Naive thymus-derived CD8-positive, alpha-beta T cell (primary cell): ENCODE measurements around the gene HDAC9. TPM values are rescaled to one million over a fixed set of nuclear protein-coding genes. Genes with fewer than 3 reads are reported as not detected.
"Not testable (repeated sequence)": the region's sequence is repeated elsewhere in the genome, so short reads cannot be mapped to it uniquely, and the experiment has no call there.

Experiments
- ATAC-seq, 2 donors: fragments of 150-1000 bp; cut with Tn5 transposase in 1 of 2; sonication (Bioruptor Pico), chemical (Tn5 transposase) in 1 of 2; 1 replicate in 1 of 2; 2 replicates in 1 of 2; pipeline ENCODE4 v1.10.0; 2021; ENCODE audit warnings: mild to moderate bottlenecking in 2 of 2, moderate library complexity in 2 of 2
- POLR2A ChIA-PET: fragments of 350-600 bp; sonication (Branson Sonifier 250); formaldehyde crosslinking; loops from one replicate; lab custom pipeline; 2021; ENCODE audit warnings: antibody characterized with exemption; lab: Charles Lee
- DNase-seq, 10 donors: peaks; one replicate each; pipeline versions ENCODE4 v3.0.0 to v3.0.0-alpha.2; 2020 to 2022
- H3K27ac Mint-ChIP-seq, 10 donors: one replicate each; pipeline ENCODE4 v1.8.0; 2020 to 2022; ENCODE audit warnings: mild to moderate bottlenecking in 10 of 10, mixed read lengths in 10 of 10, moderate library complexity in 4 of 10, inconsistent platforms in 1 of 10
- H3K27me3 Mint-ChIP-seq, 5 donors: one replicate each; pipeline ENCODE4 v1.8.0; 2021 to 2022; ENCODE audit warnings: mixed read lengths in 5 of 5
- H3K36me3 Mint-ChIP-seq, 3 donors: one replicate each; pipeline ENCODE4 v1.8.0; 2020 to 2022; ENCODE audit warnings: mixed read lengths in 3 of 3, mild to moderate bottlenecking in 2 of 3, inconsistent platforms in 1 of 3
- H3K4me1 Mint-ChIP-seq, 4 donors: one replicate each; pipeline ENCODE4 v1.8.0; 2021 to 2022; ENCODE audit warnings: mixed read lengths in 4 of 4
- H3K4me3 Mint-ChIP-seq, 10 donors: one replicate each; pipeline ENCODE4 v1.8.0; 2020 to 2022; ENCODE audit warnings: mild to moderate bottlenecking in 10 of 10, mixed read lengths in 10 of 10, moderate library complexity in 6 of 10, inconsistent platforms in 1 of 10
- H3K9me3 Mint-ChIP-seq, 9 donors: one replicate each; pipeline ENCODE4 v1.8.0; 2020 to 2022; ENCODE audit warnings: mixed read lengths in 9 of 9, mild to moderate bottlenecking in 3 of 9, inconsistent platforms in 1 of 9, moderate library complexity in 1 of 9
- polyA plus RNA-seq, 3 donors: library from polyadenylated mRNA; unstranded; fragments of 300-500 nt; fragmentation: Illumina TruSeq; gene quantifications; one replicate each; pipeline ENCODE4 v1.2.3, GENCODE V29; 2021
- total RNA-seq, 8 experiments: library from RNA in 2 of 8; stranded (reverse) in 2 of 8; gene quantifications; one replicate each; pipeline ENCODE4 v1.2.3 and lab custom pipeline; 2021 to 2026

HDAC9 gene
- total and polyA plus RNA-seq, 5 experiments from 2014 or later, result 0.03 to 3.1 (median 2.0) TPM

DNA sequence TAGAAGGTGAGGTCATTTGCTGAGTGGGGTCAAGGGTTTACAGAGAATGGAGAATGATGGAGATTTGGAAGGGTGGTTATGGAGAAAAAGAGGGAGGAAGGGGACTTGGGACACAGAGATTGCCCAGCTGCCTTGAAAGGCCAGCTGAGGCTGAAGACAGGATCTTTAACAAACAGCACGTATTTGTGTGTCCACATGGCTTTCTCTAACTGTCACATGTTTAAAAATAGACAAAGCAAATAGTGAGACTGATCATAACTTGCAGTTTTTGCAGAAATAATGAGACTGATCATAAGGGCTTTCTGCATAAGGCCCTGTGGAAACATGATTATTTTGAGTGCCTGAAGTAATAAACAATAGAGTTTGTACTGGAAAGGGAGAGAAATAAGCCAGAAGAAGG is 212.7 kb downstream of the HDAC9 start:
- DNase-seq, result no peak
- Mint-ChIP-seq H3K27ac (no peak overlapping the region), H3K27me3 (peaks cover 0 to 5% (median 0%) of the 10 kb centered on the region in 5 donors), H3K4me1 (peaks cover 0 to 2% (median 0%) of the 10 kb centered on the region in 4 donors), H3K36me3 (no peaks in the 10 kb centered on the region), H3K4me3 (no peak overlapping the region), H3K9me3 (no peaks in the 10 kb centered on the region)
- POLR2A ChIA-PET, result no interaction called here
- ATAC-seq, result no peak

DNA sequence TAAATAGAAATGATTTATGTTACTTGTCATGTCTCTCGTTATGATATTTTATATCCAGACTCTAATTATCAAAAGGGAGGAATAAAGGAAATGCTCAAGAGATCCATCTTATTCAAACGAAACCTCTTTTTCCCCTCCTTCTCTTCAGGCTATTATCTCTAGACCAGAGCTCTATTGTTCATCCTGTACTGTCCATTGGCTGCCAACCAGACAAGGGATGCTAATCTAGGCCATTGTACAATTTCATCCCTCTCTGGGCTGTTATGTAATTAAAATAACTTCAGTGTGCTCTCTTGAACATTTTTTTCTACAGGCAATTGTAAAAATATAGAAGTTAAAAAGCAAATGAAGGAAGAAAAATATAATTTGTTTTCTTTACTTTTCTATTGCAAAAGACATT is 220.4 kb downstream of the HDAC9 start:
- H3K27ac Mint-ChIP-seq, result no peak overlapping the region
- peaks cover 0 to 2% (median 0%) of the 10 kb centered on the region in 4 donors for H3K4me1 Mint-ChIP-seq
- no peak for ATAC-seq
- POLR2A ChIA-PET, result no interaction called here
- H3K36me3 Mint-ChIP-seq, result no peaks in the 10 kb centered on the region
- peaks cover 0 to 10% (median 0%) of the 10 kb centered on the region in 9 donors for H3K9me3 Mint-ChIP-seq
- no peak overlapping the region for H3K4me3 Mint-ChIP-seq
- no peaks in the 10 kb centered on the region for H3K27me3 Mint-ChIP-seq
- DNase-seq, result no peak

GRCh38 chr7:18721429-18721828 is 225.9 kb downstream of the HDAC9 start:
- H3K36me3 Mint-ChIP-seq, result no peaks in the 10 kb centered on the region
- no peak for ATAC-seq
- H3K9me3 Mint-ChIP-seq, result peaks cover 0 to 7% (median 0%) of the 10 kb centered on the region in 9 donors
- no peaks in the 10 kb centered on the region for H3K27me3 Mint-ChIP-seq
- H3K4me1 Mint-ChIP-seq, result no peaks in the 10 kb centered on the region
- H3K4me3 Mint-ChIP-seq, result no peak overlapping the region
- POLR2A ChIA-PET, result no interaction called here
- DNase-seq, result no peak
- H3K27ac Mint-ChIP-seq, result no peak overlapping the region

DNA sequence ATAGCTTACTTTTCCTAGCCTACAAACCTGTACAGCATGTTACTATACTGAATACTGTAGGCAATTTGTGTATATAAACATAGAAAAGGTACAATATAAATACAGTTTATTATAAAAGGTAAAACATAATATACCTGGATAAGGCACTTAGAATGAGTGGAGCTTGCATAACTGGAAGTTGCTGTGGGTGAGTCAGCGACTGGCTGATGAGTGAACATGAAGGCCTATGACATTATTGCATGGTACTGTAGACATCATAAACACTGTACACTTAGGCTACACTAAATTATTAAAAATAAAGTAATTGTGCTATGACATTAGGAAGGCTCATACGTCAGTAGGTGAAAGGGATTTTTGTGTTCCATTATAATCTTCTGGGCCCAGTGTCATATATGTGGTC is 228.8 kb downstream of the HDAC9 start:
- no peaks in the 10 kb centered on the region for H3K4me1 Mint-ChIP-seq
- H3K9me3 Mint-ChIP-seq, result peaks cover 0 to 8% (median 0%) of the 10 kb centered on the region in 9 donors
- POLR2A ChIA-PET, result no interaction called here
- H3K36me3 Mint-ChIP-seq, result no peaks in the 10 kb centered on the region
- no peak overlapping the region for H3K4me3 Mint-ChIP-seq
- no peak for DNase-seq
- ATAC-seq, result no peak
- no peaks in the 10 kb centered on the region for H3K27me3 Mint-ChIP-seq
- H3K27ac Mint-ChIP-seq, result no peak overlapping the region

DNA sequence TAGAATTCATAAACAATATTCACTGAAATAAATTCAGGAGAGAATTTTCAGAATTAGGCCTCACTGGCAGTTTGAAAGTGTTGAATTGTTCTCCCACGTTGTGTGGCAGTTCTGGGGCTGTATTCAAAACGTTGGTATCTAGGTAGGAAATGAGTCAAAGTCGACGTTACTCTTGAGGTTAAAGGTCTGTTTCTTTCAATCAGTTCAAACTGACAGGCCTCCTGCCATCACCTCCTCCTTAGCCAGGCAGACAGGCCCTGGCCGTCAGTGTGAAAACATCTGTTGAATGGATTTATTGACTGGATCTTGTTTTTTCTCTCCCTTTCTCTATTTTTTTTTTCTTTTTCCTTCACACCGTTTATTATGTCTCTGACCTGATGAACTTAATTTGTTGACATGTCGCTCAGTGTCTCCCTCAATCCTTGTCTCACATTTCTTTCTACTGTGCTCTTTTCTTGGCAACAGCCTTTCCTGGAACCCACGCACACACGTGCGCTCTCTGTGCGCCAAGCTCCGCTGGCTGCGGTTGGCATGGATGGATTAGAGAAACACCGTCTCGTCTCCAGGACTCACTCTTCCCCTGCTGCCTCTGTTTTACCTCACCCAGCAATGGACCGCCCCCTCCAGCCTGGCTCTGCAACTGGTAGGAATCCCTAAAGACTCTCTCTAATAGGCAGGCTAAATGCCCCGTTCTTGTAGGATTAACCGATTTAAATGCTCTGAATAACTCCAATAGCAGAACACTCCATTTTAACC is 231.7 kb downstream of the HDAC9 start:
- ATAC-seq (no peak), DNase-seq (no peak)
- no peak overlapping the region for H3K27ac Mint-ChIP-seq
- H3K36me3 Mint-ChIP-seq, result no peaks in the 10 kb centered on the region
- H3K4me1 Mint-ChIP-seq, result no peaks in the 10 kb centered on the region
- H3K27me3 Mint-ChIP-seq, result no peaks in the 10 kb centered on the region
- H3K9me3 Mint-ChIP-seq, result peaks cover 0 to 8% (median 0%) of the 10 kb centered on the region in 9 donors
- no peak overlapping the region for H3K4me3 Mint-ChIP-seq
- POLR2A ChIA-PET, result no interaction called here

GRCh38 chr7:18736012-18736411 is 240.5 kb downstream of the HDAC9 start:
- H3K36me3 Mint-ChIP-seq, H3K4me1 Mint-ChIP-seq, H3K27ac Mint-ChIP-seq, H3K9me3 Mint-ChIP-seq, DNase-seq, POLR2A ChIA-PET, H3K27me3 Mint-ChIP-seq, H3K4me3 Mint-ChIP-seq, ATAC-seq: not testable (repeated sequence)

GRCh38 chr7:18740579-18740988 is 245.0 kb downstream of the HDAC9 start:
- Mint-ChIP-seq H3K9me3 (peaks cover 0 to 9% (median 0%) of the 10 kb centered on the region in 9 donors), H3K4me3 (no peak overlapping the region), H3K36me3 (no peaks in the 10 kb centered on the region), H3K27me3 (no peaks in the 10 kb centered on the region), H3K27ac (no peak overlapping the region), H3K4me1 (peaks cover 0 to 8% (median 0%) of the 10 kb centered on the region in 4 donors)
- no peak for ATAC-seq
- DNase-seq, result no peak
- POLR2A ChIA-PET, result no interaction called here

DNA sequence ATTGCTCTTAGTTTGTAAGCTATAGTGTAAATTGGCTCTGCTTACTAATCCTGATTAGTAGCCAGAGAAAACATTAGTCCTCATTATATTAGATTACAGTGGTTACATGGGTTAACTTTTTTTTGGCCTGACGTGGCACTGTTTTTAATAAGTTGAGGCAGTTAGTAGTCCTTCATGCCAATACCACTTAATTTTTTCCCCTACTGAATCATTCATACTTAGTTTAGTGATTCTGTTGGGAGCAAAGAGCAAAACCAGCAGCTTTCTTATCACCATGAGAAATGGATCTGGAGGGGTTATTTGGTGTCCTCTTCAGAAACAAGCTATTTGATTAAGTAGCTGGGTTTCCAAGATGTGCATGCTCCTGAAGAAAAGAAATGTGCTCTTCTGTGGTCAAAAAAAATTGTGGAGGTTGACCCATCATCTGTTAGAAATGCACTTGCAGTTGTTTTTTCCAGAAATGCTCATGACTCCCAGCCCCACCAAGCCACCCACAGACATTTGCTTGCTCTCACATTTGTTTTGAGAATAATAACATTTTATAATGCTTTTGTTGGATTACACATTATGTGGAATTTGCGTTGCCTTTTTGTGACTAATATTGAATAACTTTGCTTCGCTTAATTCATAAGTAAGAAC is 258.5 kb downstream of the HDAC9 start:
- DNase-seq (no peak), ATAC-seq (no peak)
- no peaks in the 10 kb centered on the region for H3K27me3 Mint-ChIP-seq
- POLR2A ChIA-PET, result no interaction called here
- H3K27ac Mint-ChIP-seq, result no peak overlapping the region
- peaks cover 0 to 8% (median 0%) of the 10 kb centered on the region in 9 donors for H3K9me3 Mint-ChIP-seq
- no peaks in the 10 kb centered on the region for H3K4me1 Mint-ChIP-seq
- no peak overlapping the region for H3K4me3 Mint-ChIP-seq
- H3K36me3 Mint-ChIP-seq, result no peaks in the 10 kb centered on the region

DNA sequence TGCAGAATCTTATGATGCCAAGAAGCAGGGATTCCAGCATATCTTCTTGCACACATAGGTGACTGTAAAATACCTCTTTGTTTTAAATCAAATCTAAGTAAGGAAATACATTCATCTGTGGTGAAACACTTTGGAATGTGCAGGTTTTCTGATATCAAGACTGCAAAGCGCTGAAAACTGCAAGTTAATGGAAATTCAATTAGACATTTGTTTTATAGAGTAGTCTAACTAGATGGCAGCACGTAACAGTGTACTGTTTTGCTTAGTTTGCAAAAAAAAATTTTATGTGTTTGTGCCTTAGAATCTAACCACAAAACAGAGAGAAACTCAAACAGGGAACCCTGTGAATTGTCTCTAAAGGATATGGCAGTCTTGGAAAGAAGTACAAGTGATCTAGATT is 259.2 kb downstream of the HDAC9 start:
- DNase-seq (no peak), ATAC-seq (no peak)
- POLR2A ChIA-PET, result no interaction called here
- Mint-ChIP-seq H3K36me3 (no peaks in the 10 kb centered on the region), H3K4me3 (no peak overlapping the region), H3K27ac (no peak overlapping the region), H3K9me3 (peaks cover 0 to 8% (median 0%) of the 10 kb centered on the region in 9 donors), H3K4me1 (no peaks in the 10 kb centered on the region), H3K27me3 (no peaks in the 10 kb centered on the region)

GRCh38 chr7:18755793-18756192 is 260.2 kb downstream of the HDAC9 start:
- POLR2A ChIA-PET, result no interaction called here
- H3K27ac Mint-ChIP-seq, result no peak overlapping the region
- H3K36me3 Mint-ChIP-seq, result no peaks in the 10 kb centered on the region
- no peak for ATAC-seq
- H3K4me3 Mint-ChIP-seq, result no peak overlapping the region
- no peaks in the 10 kb centered on the region for H3K27me3 Mint-ChIP-seq
- no peaks in the 10 kb centered on the region for H3K4me1 Mint-ChIP-seq
- no peak for DNase-seq
- H3K9me3 Mint-ChIP-seq, result peaks cover 0 to 1% (median 0%) of the 10 kb centered on the region in 9 donors

DNA sequence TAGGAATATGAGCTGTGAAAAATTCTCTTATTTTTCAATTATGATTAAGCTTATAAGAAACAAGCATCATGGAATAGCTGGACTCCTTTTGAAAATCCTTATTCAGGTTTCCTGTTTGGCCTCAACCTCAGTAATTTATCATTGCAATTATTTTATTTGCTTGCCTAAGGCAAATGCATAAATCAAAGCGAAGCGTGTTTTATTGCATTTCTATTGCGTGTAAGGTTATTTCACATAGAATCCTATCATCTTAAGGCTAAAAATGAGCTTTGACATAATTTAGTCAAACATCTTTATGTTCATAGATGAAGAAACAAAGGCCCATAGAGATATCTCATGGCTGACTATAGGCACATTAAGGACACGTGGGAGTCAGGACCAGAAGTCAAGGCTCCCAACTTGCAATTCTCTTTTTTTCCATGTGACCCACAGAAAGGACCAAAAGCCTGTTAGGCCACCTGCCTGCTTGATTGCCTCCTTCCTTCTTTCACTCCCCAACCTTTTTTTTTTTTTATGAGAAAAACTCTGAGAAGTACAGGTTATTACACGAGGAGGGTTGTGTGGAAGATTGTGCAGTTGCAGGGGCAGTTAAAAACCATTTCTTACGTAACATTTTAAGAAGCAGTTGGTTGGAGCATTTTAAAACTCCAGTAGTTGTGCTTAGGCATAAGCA is 261.0 kb downstream of the HDAC9 start:
- Mint-ChIP-seq H3K27me3 (no peaks in the 10 kb centered on the region), H3K4me3 (no peak overlapping the region), H3K9me3 (peaks cover 0 to 1% (median 0%) of the 10 kb centered on the region in 9 donors), H3K27ac (no peak overlapping the region), H3K4me1 (no peaks in the 10 kb centered on the region), H3K36me3 (no peaks in the 10 kb centered on the region)
- no peak for ATAC-seq
- POLR2A ChIA-PET, result no interaction called here
- DNase-seq, result no peak

- H3K4me3 Mint-ChIP-seq, result no peak overlapping the region
- DNase-seq (no peak), ATAC-seq (no peak)
- H3K27me3 Mint-ChIP-seq, result no peaks in the 10 kb centered on the region
- peaks cover 0 to 1% (median 0%) of the 10 kb centered on the region in 9 donors for H3K9me3 Mint-ChIP-seq
- H3K36me3 Mint-ChIP-seq, result no peaks in the 10 kb centered on the region
- POLR2A ChIA-PET, result no interaction called here
- H3K4me1 Mint-ChIP-seq, result no peaks in the 10 kb centered on the region
- H3K27ac Mint-ChIP-seq, result no peak overlapping the region
Measured at GRCh38 chr7:18760046-18760445, 264.5 kb downstream of the HDAC9 start.
